Measurements from ENCODE around the gene NUFIP1.
"Not testable (repeated sequence)": the region's sequence is repeated elsewhere in the genome, so short reads cannot be mapped to it uniquely, and the experiment has no call there.

NUFIP1 gene

DNA sequence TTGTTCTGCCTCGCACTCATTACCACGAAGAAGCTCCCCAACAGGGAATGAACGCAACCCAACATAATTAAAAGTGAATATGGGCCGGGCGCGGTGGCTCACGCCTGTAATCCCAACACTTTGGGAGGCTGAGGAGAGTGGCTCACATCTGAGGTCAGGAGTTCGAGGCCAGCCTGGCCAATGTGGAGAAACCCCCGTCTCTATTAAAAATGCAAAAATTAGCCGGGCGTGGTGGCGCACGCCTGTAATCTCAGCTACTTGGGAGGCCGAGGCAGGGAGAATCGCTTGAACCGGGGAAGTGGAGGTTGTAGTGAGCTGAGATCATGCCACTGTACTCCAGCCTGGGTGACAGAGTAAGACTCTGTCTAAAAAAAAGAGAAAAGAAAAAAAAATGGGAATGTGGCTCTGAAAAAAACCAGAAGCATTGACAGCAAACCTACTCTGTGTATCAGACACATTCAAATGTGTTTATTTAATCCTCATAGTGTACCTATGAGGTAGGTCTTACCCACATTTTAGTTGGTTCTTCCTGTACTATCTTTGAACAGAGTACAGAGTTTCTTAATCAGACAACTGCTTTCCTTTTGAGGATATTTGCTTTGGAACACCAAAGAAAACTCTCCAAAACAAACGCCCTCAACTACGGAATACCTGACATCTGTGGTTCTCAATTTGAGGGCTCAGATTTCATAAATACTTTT lies 70.0 kb downstream of the NUFIP1 start:
- no peak for DNase-seq

DNA sequence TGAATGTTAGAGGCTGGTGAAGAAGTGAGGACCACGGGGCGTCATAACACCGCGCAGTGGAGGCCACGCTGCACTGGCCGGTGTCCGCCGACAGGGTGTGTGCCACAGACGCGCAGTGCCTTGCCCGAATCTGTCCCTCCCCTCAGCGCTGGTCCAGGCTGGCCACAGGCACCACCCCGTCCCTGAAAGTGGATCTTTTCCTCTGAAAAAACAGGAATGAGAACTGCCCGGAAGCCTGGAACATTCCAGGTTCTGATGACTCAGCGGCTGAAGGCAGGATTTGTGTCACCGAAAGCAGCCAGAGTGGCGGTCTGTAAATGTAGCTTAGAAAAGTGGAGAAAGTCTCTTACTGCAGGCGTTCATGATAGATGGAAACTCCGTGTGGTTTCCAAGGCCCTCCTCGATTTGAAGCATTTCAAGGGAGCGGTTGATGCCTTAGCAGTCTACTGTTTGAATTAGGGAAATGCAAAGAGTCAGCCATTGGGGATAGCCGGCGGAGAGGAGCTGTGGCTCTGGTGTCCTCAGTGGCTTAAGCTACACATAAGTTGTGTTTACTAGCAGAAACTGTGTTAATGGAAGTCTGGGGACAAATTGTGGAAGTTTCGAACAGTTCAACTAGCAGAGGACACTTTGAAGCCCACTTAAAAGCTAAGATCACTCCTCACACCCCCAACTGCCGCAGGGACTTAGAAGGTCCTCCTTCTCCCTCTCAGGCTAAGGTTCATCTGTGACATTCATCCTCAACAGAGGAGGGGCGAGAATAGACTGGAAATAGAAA lies 70.8 kb downstream of the NUFIP1 start:
- DNase-seq = peak; percentile 88

DNA sequence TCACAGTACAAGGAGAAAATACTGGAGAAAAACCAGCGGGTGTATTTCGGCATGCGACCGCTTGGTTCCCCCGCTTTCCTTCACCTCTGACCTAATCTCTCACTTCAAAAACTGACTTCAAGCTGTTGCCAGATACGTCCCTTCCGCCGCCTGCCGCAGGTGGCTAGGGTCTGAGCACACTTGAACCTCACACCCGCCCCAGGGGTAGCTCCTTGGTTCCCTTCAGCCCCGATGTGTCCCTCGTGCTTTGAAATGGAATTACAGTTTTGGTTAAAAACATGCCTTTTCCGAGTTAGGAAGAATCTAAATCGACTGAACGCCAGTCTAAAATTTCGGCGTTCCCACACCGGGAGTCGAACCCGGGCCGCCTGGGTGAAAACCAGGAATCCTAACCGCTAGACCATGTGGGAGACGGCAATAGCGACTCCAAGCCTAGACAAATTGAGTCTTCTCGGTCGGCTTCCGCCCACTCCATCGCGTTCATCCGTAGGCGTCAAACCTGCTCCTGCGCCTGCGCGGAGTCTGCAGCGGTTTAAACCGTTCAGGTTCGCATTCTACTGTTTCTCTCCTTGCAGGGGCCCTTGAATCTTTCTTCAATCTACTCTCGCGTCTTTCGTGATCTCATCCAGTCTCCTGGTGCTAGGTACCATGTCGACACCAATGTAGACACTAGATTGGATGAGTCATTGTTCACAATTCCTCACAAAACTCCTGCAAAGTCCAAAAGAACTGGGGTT lies 71.5 kb downstream of the NUFIP1 start:
- peak; percentile 91 for DNase-seq

DNA sequence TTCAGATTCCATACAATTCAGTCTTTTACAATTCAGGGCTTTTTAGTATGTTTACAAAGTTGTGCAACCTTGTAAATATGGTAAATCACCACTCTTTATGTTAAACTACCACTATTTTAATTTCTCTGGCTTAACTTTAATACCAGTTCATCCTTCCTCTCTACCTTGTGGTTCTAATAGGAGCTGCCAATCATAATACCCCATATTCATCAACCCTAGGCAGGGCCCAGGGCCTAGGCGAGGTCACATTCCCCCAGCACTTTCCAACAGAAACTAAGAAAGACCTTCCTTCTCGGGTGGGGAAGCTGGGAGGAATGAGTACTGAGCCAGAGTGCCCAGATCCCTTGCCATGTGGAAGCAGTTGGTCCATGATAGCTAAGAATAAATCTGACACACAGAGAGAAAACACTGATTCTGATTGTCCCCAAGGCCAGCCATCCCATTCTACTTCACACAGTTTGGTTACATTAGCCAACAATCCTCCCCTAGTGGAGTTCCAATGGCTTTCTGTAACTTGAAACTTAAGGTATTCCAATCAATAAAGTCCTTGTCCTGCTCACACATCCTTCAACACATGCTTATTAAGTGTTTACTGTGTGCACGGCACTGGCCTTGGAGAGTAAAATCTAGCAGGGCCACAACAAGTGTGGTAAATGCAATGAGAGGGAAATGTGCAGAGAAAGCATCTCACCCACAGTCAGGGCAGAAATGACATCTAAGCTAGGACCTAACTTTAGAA lies 76.8 kb downstream of the NUFIP1 start:
- DNase-seq = no peak

DNA sequence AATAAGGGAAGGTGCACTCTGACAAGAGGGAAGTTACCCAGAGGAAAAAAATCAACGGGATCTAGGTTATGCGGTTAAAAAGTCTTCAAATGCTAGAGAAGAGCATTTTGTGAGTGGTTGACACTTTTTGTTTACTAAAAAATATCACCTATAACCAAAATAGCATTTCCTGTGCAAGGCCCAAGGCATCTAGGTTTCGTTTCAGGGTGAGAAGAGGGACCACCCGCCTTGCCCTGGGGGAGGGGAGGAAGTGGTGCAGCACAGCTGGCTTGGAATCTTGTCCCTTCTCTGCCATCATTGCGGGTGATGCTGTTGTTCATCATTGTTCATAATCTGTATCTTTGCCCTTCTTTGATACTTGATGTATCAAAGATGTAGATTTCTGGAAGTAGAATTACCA lies 80.6 kb downstream of the NUFIP1 start:
- no peak for DNase-seq

DNA sequence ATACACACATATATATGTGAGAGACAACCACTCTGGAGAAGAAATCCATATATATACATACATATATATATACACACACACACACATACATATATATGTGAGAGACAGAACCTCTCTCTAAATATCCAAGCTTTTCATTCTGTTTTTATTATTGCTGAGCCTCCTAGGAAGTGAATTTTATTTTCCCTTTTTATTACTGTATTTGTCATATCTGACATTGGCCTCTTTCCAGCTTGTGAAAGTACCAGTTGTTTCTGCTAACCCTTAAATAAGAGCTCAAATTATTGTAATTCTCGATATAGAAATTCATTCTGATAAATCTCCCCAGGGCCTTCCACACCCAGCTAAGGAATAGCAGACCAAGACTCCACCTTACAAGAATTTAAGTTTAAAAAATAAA lies 81.0 kb downstream of the NUFIP1 start:
- no peak for DNase-seq

DNA sequence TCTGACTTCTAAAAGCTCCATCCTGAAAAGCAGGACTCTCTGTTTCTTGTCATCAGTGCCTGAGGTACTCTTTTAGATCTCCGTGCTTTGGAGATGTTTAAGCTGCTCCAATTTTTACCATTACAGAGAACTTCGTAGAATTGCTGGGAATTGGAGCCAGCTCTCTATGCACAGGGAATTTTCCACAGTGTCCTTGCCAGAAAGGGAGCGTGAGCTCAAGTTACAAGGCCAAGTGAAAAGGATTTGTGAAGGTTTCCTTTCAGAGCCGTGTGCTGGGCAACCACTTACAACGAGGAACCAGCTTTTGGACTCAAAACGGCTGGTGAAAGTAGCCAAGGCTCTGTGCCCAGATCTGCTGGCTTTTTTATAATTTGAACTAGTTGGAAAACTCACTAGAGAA lies 82.6 kb downstream of the NUFIP1 start:
- no peak for DNase-seq

DNA sequence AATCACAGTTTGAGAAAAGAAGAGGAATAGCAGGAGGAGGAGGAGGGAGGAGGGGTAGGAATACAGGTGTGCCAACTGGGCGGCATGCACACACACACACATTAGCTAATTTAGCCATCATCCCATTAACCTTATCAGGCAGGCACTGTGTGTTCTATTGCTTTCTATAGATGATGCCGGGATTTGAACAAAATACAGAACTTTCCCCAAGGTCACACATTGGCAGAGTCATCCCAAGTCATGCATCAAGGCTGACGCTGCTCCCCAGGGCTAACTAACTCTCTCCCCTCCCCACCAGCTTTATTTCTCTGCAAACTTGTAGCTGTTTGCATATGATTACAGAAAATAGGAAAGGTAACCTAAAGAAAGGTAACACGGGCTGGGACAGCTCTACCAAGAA lies 83.0 kb downstream of the NUFIP1 start:
- DNase-seq = no peak

DNA sequence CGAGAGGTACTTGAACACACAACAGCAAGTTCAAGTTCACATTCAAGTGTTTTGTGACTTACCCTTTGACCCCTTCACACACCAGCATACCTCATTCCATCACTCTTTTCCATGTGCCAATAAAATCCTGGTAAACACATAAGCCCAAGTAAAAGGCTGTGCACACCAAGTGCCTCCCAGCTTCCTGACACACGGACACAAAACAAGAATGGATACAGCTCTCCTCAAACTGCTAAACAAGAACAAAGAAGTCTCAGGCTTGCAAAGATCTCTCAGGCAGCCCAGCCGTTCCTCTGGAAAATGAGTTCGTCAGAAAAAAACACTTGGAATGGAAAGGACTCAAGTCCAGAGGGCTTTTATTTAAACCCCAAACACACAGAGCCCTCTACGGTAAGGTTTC lies 83.7 kb downstream of the NUFIP1 start:
- DNase-seq = no peak

DNA sequence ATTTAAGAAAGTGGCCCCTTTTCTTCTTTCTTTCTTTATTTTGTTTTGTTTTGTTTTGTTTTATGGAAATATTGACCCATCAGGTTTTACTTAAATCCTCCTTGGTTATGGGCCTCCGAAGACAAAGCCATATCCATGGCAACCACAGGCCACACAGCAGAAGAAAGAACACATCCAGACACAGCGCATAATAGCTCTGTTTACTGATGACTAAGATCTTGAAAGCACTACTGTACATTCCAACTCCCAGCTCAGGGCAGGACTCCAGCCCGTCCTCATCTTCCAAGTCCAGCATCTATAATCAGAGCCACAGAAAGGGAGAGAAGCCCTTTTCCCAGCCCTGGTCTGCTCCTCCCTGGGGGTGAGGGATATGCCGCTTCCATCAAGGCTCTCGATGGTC lies 84.3 kb downstream of the NUFIP1 start:
- DNase-seq = no peak

DNA sequence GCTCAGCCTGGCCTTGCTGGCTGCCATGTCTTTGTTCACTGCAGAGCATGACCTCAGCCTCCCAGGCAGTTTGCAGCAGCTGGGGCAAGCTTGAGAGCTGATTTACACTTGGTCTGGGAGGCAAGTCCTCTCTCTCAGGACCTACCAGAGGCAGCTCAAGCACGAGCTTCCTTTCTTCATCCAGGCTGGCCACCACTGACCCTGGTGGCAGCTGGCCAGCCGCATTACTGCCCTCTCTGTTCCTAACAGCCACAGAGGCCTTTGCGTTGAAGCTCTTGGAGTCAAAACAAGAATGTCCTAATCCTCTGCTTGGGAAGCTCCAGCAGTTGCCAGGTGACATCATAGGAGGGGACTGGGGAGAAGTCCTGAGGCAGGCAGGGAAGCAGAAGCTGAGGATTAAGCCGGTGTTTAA lies 85.7 kb downstream of the NUFIP1 start:
- DNase-seq = no peak

DNA sequence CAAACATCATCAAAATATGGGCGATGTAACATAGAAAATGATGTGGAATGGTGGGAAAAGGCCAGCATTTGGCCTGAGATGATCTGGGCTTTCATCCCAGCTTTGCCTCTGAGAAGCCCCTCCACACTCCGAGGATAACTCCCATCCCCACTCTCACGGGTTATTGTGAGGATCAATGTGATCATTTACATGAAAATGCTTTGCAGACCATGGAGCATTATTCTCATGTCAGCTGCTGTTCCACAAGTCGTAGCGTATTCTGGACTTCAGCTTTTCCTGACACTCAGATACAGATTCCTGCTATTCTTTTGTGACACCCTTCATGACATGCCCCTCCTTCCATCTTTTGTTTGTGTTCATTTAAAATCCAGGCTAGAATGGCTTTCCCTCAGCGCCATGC lies 86.5 kb downstream of the NUFIP1 start:
- DNase-seq = no peak

DNA sequence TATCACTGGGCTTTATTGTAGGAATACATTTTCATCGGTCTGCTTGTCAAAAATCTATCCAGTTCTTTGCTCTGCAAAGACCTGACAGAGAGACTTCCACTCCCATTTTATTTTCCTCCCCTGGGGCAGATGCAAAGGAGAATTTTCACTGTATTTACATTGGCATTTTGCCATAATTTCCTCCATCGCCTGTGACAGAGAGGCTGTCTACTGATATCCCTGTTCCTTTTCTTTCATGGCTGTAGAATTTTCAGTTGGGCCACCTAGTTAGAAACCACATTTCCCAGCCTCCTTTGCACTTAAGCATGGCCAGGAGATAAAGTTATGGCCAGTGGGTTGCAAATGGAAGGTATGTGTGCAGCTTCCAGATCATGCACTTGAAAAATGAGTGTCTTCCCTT lies 89.3 kb downstream of the NUFIP1 start:
- no peak for DNase-seq

DNA sequence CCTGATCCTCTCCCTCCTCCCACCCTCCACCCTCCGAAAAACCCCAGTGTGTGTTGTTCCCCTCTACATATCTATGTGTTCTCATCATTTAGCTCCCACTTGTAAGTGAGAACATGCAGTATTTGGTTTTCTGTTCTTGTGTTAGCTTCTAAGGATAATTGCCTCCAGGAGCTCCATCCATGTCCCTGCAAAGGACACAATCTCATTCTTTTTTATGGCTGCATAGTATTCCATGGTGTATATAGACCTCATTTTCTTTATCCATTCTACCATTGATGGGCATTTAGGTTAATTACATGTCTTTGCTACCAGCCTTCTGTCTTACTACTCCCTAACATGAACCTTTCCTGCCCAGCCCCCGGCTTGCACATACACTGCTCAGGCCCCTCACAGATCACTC lies 91.0 kb downstream of the NUFIP1 start:
- DNase-seq = not testable (repeated sequence)

DNA sequence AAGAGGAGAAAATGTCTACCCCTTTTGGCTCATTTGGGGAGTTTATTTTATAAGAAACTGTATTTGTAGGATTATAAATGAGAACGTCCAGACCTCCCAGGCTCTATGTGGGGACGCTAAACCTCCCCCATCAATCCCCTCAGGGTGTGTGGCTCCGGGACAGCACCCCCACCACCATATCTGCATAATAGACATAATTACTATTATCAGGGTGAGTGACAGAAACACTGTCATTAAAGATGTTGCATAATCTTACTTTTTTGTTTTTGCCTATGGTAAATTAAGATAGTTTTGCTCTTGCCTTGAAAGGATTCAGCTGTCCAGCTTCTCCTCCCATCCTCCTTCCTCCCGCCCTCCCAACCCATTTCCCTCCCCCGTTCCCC lies 93.3 kb downstream of the NUFIP1 start:
- no peak for DNase-seq

DNA sequence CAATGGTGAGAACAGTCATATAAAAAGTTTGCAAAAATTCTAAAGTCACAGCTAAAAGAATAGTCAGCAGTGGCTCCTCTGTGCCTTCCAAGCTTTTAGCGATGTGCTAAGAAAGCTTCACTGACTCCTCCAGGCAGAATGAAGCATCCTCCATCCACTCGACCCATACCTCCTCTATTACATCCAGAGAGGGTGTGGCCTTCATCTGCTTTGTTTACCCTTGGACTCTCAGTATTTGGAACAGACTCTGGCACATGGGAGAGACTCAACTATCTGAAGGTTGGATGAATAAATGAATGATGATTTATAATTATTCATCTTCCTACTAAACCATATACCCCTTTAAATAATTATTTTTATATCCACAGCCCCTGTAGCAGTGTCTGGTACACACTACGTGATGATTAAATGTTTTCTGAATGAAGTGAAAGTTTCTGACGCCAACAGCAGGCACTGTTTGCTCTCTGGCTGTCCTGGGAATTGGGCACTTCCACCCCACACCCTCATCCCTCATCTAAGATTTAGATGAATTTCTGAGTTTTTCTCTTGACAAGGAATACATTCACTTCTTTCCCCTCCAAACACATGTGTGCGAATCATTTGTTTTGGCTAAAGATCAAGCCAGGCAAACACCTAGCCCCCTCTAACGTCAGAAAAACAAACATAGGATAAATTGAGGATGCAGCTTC lies 93.9 kb downstream of the NUFIP1 start:
- DNase-seq = no peak

DNA sequence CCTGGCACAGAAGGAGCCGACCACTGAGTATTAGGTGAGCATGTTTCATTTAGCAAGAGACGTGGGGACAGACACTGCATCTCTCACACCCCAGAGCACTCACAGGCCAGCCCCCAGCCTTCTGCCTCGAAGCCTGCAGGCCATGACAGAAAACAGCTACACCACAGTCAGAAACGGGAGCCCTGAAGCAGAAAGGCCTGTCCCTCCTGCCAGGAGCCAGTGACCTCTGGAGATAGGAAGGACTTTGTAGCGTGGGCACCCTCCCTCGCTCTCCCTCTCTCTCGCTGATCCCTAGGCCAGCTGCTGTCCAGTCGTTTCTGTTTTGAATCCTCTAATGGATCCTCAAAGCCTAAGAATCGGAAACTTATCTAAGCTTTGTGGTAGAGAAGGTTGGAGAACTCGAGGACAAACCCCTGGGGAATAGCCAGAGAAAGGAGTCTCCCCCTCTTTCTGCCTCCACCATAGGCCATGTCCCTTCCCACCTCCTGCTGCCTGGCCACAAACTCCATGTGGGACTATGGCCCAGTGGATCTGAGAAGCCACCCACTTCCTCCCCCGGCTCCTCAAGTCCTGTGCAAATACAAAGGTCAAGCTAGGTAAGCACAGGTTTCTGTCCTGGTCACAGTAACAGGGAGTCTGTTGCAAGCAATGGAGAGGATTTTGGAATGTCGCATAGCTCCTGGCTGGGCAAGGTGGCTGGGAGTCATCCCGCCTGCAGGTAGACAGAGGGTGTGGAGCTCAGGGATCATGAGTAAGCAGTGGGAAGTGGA lies 95.1 kb downstream of the NUFIP1 start:
- DNase-seq = no peak

Measured in inflammatory macrophage treated with lipopolysaccharide for 4 hours (primary cell).